Stimulated activated CD8-positive, alpha-beta memory T cell treated with anti-CD3 and anti-CD28 coated beads, Interleukin-15, amount 100 ng/mL, for 48 hours (primary cell): ENCODE results near the gene WDR20.
A peak's percentile ranks its signal among the peaks of the same experiment; 100 is the strongest.

Source experiments
- DNase-seq, 2 donors: peaks; one replicate each; pipeline ENCODE4 v3.0.0-alpha.2; 2020; ENCODE audit warnings: low read depth in 2 of 2

The WDR20 gene

DNA sequence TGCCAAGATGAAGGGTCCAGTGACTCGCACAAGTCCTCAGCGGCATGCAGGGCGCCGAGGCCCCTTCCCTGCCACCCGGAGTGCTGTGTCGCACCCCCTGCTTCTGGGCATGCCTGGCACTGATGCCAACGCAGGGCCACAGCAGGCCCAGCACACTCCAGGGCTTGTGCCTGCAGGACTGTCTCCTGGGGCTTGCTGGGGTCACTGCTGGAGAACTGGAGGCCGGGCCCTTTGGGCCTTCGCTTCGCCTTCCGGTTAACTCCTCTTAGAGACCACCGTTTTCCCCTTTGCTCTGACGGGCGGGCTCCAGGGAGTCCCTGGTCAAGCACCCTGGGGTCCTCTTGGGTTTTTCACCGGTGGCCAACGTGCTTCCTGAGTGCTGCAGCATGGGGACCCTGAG lies 79.6 kb downstream of the WDR20 start:
- DNase-seq: no peak

- no peak for DNase-seq
These were observed 80.3 kb downstream of the WDR20 start for GRCh38 chr14:102220031-102220430.

DNA sequence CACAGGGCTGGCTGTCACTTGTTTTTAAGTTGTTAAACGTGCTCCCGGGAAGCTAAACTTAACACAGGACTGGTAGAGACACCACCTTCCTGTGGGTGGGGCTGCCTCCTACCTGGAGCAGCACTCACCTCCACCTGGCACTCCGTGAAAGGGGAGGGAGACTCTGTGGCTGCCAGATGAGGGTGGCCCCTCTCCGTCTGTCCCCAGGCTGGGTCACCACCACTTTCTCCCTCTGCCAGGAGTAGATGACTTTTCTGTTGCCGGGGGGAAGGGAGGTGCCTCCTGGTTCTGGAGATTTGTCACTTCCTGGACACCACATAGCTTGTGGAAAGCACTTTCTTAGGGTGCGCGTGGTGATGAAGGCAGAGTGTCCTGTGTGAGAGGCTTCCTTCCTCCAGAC lies 81.3 kb downstream of the WDR20 start:
- DNase-seq: no peak

GRCh38 chr14:102222009-102222575 lies 82.4 kb downstream of the WDR20 start:
- no peak for DNase-seq

- DNase-seq: no peak
These were observed 83.1 kb downstream of the WDR20 start for GRCh38 chr14:102222751-102223150.

DNA sequence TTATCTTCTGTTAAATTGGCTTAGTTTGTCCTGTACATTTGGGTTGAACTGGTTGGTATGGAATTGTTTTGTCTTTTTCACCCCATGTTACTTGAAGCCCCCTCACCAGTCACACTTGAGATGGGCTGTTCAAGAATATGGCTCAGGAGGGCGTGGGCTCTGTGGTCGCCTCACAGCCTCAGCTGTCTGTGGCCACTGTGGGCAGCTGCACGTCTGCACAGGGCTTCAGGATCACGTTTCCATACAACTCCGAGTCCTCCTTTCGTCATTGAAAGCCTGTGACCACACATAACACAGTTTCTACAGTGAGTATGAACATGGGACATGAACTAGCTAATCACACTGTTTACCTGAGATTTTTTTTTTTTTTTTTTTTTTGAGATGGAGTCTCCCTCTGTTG lies 84.0 kb downstream of the WDR20 start:
- no peak for DNase-seq

GRCh38 chr14:102225386-102225785 lies 85.7 kb downstream of the WDR20 start:
- DNase-seq: no peak

GRCh38 chr14:102225936-102226335 lies 86.2 kb downstream of the WDR20 start:
- DNase-seq: no peak

DNA sequence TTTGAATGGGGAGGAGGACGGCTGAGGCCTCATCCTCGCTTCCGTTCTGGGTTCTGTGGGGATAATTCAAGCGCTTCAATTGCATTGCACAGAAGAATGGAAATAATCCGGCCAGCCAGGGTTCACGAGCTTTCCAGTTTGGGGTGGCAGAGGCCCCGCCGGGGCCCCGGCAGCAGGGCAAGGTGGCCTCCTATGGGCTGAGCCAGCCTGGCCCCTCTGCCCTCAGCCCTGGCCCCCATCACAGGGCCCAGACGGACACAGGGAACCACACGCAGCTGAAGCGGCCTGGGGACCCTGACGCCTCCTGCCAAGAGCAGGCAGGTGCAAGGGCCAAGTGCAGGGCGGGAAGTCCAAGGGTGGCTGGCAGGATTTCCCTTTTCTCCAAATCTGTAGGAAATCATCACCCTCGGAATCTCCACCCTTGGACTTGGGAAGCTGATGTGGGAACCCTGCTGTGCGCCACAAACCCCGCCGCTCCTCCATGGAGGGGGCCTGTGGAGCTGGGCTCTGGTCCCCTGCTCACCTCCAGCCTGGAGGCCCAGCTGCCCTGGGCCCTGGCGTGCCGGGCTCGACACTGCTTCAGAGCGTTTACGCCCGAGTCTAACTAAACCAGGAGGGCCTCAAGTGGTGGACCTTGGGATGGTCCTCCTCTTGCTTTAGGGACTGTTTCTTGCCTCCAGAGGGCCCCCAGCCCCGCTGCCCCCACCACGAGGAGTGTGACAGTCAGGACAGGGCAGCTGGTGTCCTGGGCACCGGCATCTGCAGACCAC lies 86.8 kb downstream of the WDR20 start:
- no peak for DNase-seq

DNA sequence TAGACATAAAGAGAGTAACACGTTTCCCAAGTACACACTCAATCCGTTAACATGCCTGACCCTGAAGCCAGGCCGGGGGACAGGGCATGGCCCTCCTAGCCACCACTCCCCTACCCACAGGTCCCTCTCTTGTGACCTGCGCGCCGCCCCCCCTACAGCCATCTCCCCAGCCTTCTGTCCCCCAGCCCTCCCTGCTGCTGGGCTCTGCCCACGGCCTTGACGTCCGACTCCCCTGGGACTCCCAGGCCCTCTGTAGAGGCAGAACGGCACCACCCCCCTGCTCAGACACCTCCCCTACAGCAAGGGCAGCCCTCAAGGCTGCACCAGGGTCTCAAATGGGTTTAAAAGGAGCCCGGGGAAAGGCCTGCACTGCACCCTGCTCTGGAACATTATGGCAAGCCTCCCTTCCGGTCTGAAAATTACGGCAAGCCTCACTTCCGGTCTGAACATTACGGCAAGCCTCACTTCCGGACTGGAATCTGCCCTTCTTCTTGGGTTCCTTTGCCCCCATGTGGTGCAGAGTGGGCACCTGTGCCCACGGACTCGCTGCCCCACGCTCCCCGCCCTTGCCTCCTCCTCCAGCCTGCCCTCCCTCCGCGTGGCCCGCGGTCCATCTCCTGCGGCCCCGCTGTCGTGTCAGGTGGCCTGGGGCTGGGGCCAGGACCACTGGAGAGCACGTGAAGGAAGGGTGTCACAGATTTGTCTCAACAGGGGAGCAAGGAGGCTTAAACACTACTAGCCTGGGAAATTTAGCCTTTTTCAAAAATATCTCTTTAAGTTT lies 87.7 kb downstream of the WDR20 start:
- no peak for DNase-seq

DNA sequence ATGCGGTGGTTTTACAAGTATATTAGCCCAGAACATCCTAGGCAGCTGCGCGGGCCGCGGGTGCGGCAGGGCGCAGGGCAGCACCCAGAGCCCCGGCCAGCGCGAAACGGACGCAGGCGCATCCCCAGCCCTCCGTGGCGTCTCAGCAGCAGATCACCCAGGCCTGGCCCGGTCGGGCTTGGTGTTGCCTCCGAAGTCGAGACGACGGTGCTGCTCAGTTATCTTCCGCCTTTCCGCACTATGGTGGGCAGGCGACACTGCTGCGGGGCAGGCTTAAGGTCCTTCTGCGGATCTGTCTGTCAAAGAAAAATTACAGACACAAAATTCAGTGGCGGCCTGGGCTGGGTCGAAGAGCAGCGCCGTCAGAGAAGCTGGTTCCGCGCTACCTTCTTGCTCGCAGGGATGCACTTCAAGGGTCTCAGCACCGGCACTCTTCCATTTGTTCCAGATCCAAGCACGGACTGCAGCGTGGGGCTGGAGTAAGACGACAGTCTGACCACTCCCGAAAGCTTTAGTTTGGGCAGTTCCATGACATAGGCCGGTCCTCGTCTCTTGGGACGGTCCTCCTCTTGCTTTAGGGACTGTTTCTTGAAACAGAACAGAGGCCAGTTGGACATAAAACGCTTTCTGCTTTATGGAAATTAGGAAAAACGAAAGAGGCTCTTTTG lies 89.5 kb downstream of the WDR20 start:
- no peak for DNase-seq

DNA sequence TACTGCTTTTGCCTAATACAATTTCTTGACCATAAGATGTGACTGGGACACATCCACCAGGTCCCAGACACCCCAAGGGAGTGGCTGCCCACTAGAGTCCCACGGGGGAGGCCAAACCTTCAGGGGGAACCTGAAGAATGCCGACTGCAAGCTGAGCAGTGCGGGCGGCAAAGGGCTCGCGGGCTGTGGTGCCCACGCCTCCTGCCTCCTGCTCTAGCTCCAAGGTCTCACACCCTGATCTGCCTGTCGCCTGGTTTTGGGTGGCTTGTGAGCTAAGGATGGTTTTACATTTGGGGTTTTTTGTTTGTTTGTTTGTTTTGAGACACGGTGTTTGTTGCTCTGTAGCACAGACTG lies 90.0 kb downstream of the WDR20 start:
- DNase-seq: no peak

- DNase-seq: no peak
These were observed 90.9 kb downstream of the WDR20 start for GRCh38 chr14:102230481-102231210.

- no peak for DNase-seq
These were observed 92.0 kb downstream of the WDR20 start for GRCh38 chr14:102231476-102232347.

GRCh38 chr14:102232348-102232625 lies 92.6 kb downstream of the WDR20 start:
- DNase-seq: no peak

DNA sequence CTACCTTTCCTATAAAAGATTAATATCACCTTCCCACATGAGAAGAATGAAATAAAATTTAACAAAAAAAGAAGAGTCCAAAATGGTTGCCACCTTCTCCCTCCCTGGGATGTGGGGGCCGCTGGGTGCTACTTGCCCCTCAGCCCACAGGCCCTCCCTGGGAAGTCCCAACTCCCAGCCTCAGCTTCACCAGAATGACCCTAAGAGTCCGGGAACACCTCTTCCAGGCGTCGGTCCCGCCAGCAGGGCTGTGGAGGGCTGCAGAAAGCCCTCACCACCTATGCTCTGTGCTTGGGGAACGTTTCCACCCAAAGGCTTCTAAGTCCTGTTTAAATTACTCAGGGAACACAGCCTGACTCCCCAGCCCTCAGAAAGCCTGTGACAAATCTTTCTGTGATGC lies 93.4 kb downstream of the WDR20 start:
- DNase-seq: no peak

- DNase-seq: no peak
These were observed 94.9 kb downstream of the WDR20 start for GRCh38 chr14:102234331-102235264.

DNA sequence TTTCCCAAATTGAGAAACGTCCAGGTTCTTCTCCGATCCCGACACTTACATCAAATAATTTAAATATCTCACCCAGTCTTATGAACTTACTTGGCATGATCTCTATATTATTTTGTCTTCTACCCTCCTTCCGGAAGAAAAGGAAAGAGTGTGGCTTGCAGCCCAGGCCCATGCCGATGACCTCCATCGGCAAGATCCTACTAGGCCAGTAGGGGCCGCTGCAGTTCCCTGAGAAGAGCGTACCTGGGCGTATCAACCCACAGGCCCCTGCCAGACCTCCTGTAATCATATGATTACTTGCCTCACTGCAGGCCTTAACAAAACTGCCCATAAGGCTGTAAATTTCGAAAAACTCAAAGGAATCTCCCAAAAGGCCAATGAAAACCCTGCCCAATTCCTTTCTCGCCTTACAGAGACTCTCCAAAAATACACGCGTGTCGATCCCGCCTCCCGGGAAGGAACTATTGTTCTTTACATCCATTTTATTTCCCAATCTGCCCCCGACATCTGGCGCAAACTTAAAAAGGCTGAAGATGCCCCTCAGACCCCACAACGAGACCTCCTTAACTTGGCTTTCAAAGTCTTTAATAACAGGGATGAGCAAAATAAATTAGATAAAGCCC lies 95.7 kb downstream of the WDR20 start:
- DNase-seq: peak; percentile 62 to 67

- no peak for DNase-seq
These were observed 96.3 kb downstream of the WDR20 start for GRCh38 chr14:102236026-102236425.
